Thoracic aorta (tissue), 2 donors: ENCODE measurements around the gene RIPK3. TPM values are rescaled to one million over a fixed set of nuclear protein-coding genes. Genes with fewer than 3 reads are reported as not detected.
A peak's percentile ranks its signal among the peaks of the same experiment; 100 is the strongest.

Experiments used
- ATAC-seq: fragments of 150-250 bp; one replicate; pipeline ENCODE4 v1.8.0; 2017; ENCODE audit warnings: low read depth; ENCODE audit not compliant: insufficient number of reproducible peaks, low FRiP score
- DNase-seq: peaks from one replicate; pipeline ENCODE4 v3.0.0-alpha.2; 2020; ENCODE audit warnings: low spot score
- H3K27ac ChIP-seq, 2 donors: fragments of 200-600 bp; sonication (generic); 1 replicate in 1 of 2; 2 replicates in 1 of 2; pipeline ENCODE4 v1.5.1; 2016; ENCODE audit warnings: mild to moderate bottlenecking in 2 of 2, moderate library complexity in 2 of 2
- H3K27me3 ChIP-seq: fragments of 200-600 bp; sonication (generic); replicated peaks from 2 replicates; pipeline ENCODE4 v1.6.0; 2016; ENCODE audit warnings: mild to moderate bottlenecking; ENCODE audit not compliant: insufficient read depth
- H3K36me3 ChIP-seq: fragments of 200-600 bp; sonication (generic); one replicate; pipeline ENCODE4 v1.5.1; 2016
- H3K4me1 ChIP-seq, 2 donors: fragments of 200-600 bp; sonication (generic); 1 replicate in 1 of 2; 2 replicates in 1 of 2; pipeline versions ENCODE4 v1.5.1 to v1.6.0; 2016; ENCODE audit warnings: low read depth in 2 of 2, mild to moderate bottlenecking in 1 of 2; ENCODE audit not compliant: control insufficient read depth in 1 of 2
- H3K4me3 ChIP-seq: fragments of 200-600 bp; sonication (generic); 2 replicates; pipeline ENCODE4 v1.5.1; 2016; ENCODE audit warnings: mild to moderate bottlenecking
- H3K9me3 ChIP-seq: fragments of 200-600 bp; sonication (generic); 2 replicates; pipeline ENCODE4 v1.5.1; 2016
- CTCF ChIP-seq: fragments of 200-600 bp; sonication (generic); IDR thresholded peaks from one replicate; pipeline ENCODE4 v1.5.1; 2019; ENCODE audit warnings: antibody characterized with exemption
- total RNA-seq, 2 donors: library from RNA; depleted of rRNA; stranded (reverse); fragments of >200 nt; gene quantifications; one replicate each; pipeline versions ENCODE4 v1.1.0 to v1.2.3, GENCODE V29; 2016

RIPK3 gene
- total RNA-seq, 2 donors from 2014 or later = 6.8 to 17.9 TPM

DNA sequence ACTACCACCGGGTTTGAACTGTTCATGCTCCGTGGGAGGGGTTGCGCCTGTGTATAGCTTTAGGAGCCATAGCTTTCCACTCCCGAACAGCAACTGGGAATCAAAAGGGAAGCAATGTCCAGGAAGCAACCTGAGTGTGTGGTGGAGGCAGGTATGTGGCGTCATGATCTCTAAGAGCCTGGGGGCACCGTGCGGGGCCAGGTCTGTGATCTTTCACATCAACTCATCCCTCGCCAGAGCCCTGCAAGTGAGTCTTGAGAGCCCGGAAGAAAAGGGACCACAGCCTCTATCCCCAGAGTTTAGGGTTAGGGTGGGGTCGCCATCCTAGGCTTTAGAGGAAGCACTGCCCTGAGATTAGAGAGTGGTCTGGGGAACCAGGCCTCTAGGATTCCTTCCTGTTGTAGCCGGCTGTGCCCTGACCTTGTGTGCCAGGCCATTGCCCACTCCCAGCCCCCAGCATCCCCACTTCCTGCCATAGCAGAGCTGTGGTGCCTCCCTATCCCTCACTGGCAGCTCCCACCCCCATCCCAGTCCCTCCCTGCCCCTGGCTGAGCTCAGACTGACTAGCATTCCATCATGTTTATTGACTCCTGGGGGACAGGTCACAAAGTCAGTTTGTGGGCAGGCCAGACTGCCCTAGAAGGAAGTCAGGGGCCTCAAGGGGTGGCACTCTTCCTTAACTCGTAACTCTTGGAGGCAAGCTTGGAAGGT is 4.2 kb downstream of the RIPK3 start:
- no peak overlapping the region for H3K27ac ChIP-seq
- no peaks in the 10 kb centered on the region for H3K36me3 ChIP-seq
- DNase-seq = no peak
- ATAC-seq = no peak
- no peak overlapping the region for H3K4me3 ChIP-seq
- H3K4me1 ChIP-seq = peaks cover 22 to 36% of the 10 kb centered on the region in 2 donors
- peaks cover 3% of the 10 kb centered on the region for H3K27me3 ChIP-seq
- TF ChIP-seq CTCF = no peak
- no peaks in the 10 kb centered on the region for H3K9me3 ChIP-seq

DNA sequence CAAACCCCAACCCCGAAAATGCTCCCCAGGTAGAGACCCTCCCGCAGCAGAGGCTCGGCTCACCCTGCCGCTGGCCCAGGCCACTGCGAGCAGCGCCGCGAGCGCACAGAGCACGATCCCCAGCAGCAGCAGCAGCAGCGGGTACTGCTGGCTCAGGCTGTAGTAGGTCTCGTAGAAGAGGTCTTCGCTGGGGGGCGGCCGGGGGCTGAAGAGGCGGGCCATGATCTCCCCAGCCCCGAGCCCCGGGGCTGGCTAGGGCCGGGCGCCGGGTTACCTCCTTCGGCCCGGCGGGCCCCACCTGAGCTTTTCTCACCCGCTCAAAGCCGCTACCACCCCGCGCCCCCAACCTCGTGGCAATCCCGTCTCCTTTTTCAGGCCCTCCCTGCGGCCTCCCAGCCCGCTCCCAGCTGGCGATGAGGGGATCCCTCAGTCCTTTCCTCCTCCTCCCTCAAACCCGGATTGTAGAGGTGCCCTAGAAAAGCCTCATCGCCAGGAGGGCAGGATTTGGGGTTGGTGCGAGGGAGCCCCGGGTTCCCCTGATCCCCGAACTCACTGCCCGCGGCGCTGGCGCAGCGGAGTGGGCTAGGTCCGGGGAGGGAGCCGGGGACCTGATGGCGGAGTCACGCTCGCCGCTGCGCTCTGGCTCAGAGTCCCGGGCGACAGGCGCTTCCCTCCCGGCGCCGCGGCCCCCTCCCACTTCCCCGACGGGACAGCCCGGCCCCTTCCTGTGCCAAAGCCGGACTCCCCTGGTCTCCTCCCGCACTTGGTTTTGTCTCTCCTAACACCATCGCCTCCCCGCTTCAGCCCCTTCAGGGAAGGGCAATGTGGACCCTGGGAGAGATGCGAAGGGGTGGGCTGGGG is 5.1 kb downstream of the RIPK3 start, which contains the start of gene ADCY4:
Gene ADCY4 (minus strand): TSS at position 641 of the 861 bp plus-strand sequence. CDS start 419 bp downstream, at position 222.
- H3K4me3 ChIP-seq = peak within 1 kb of the TSS; percentile 64
- no peak for TF ChIP-seq CTCF
- H3K9me3 ChIP-seq = no peaks in the 10 kb centered on the region
- ATAC-seq (no peak), DNase-seq (no peak)
- H3K36me3 ChIP-seq = no peaks in the 10 kb centered on the region
- peaks cover 3% of the 10 kb centered on the region for H3K27me3 ChIP-seq
- H3K27ac ChIP-seq = no peak within 1 kb of the TSS
- peaks cover 22 to 36% of the 10 kb centered on the region in 2 donors for H3K4me1 ChIP-seq

- H3K27ac ChIP-seq = no peak overlapping the region
- peaks cover 3% of the 10 kb centered on the region for H3K27me3 ChIP-seq
- DNase-seq (no peak), ATAC-seq (no peak)
- peak; percentile 79 for TF ChIP-seq CTCF
- peak overlapping the region; percentile 64 for H3K4me3 ChIP-seq
- H3K4me1 ChIP-seq = peaks cover 22 to 36% of the 10 kb centered on the region in 2 donors
- H3K9me3 ChIP-seq = no peaks in the 10 kb centered on the region
- H3K36me3 ChIP-seq = no peaks in the 10 kb centered on the region
These were observed 7.4 kb downstream of the RIPK3 start for GRCh38 chr14:24332268-24332993.

- no peaks in the 10 kb centered on the region for H3K9me3 ChIP-seq
- ATAC-seq (no peak), DNase-seq (no peak)
- TF ChIP-seq CTCF = no peak
- peaks cover 3% of the 10 kb centered on the region for H3K27me3 ChIP-seq
- no peaks in the 10 kb centered on the region for H3K36me3 ChIP-seq
- no peak overlapping the region for H3K27ac ChIP-seq
- H3K4me3 ChIP-seq = peak overlapping the region; percentile 64
- H3K4me1 ChIP-seq = peaks cover 22 to 36% of the 10 kb centered on the region in 2 donors
These were observed 8.0 kb downstream of the RIPK3 start for GRCh38 chr14:24331731-24332267.
